Skin of body (tissue), 2 donors: Measurements from ENCODE around the gene SDS. TPM values are rescaled to one million over a fixed set of nuclear protein-coding genes. Genes with fewer than 3 reads are reported as not detected.
A peak's percentile ranks its signal among the peaks of the same experiment; 100 is the strongest.

Experiments
- DNase-seq: peaks from one replicate; lab custom pipeline; 2025; lab: John Stamatoyannopoulos, UW
- total RNA-seq: library from RNA; depleted of rRNA; stranded (reverse); fragments of >200 nt; gene quantifications from one replicate; pipeline ENCODE4 v1.2.3, GENCODE V29; 2014

Gene SDS
- total RNA-seq, 1 donor from 2014 or later, result not detected

- DNase-seq, result no peak
These were observed 22.3 kb upstream of the SDS start for GRCh38 chr12:113425960-113426453.

DNA sequence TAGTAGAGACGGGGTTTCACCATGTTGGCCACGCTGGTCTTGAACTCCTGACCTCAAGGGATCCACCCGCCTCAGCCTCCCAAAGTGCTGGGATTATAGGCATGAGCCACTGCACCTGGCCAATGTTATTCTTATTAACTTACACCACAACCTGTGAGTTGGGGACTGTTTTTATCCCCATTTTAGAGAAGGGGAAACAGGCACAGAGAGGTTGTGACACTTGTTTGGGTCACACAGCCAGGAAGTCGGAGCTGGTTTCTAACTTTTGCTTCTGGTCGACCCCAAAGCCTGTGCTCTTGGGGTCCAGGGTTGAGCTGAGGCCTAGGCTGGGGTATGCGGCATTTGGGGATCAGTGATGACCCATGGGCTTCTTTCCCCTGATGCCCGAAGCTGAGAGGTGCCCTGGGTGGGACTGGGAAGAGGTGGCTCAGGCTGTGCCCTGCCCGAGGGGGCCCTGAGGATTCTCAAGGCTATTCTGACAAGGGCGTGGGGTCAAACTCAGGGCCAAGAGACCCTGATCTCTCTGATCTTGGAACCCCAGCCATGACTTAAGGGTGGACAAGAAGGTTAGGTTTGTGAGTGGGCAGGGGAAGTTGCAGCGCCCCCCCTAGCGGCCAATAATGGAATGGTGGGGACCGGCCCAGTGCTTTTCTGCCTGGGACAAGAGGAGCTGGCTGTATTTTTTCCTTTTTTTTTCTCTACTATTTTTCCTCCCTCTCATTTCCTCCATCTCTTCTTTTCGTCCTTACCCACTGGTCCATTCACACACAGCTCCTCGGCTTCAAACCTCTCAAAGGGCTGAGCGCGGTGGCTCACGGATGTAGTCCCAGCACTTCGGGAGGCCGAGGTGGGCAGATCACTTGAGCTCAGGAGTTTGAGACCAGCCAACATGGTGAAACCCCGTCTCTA is 21.5 kb upstream of the SDS start:
- no peak for DNase-seq

- DNase-seq, result no peak
These were observed 20.8 kb upstream of the SDS start for GRCh38 chr12:113424456-113424855.

DNA sequence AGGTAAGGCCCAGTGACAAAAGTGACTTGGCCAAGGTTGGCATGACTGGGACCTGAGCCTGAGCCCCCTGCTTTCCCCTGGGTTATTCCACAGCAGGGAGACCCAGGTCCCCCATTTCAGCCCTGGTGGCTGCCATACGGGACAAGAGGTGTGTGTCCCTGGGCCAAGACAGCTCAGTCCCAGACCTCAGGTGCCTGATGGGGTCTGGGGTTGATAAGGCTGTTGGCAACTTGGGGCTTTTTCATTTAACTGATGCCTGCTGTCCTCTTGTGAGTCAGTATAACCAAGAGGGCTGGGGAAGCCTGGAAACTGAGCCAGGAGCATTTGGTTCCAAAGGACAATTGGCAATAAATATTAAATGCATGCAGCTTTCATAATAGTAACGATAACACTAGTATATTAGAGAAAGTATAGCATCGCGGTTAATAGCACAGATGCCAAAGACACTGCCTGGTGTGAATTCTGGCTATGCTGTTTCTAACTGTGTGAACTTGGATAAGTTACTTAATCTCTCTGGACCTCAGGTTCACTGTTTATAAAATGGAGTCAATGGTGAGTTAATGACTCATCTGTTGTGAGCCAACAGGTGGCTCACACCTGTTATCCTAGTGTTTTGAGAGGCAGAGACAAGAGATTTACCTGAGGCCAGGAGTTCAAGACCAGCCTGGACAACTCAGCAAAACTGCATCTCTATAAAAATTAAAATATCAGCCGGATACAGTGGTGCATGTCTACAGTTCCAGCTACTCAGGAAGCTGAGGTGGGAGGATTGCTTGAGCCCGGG is 19.4 kb upstream of the SDS start:
- DNase-seq, result no peak

DNA sequence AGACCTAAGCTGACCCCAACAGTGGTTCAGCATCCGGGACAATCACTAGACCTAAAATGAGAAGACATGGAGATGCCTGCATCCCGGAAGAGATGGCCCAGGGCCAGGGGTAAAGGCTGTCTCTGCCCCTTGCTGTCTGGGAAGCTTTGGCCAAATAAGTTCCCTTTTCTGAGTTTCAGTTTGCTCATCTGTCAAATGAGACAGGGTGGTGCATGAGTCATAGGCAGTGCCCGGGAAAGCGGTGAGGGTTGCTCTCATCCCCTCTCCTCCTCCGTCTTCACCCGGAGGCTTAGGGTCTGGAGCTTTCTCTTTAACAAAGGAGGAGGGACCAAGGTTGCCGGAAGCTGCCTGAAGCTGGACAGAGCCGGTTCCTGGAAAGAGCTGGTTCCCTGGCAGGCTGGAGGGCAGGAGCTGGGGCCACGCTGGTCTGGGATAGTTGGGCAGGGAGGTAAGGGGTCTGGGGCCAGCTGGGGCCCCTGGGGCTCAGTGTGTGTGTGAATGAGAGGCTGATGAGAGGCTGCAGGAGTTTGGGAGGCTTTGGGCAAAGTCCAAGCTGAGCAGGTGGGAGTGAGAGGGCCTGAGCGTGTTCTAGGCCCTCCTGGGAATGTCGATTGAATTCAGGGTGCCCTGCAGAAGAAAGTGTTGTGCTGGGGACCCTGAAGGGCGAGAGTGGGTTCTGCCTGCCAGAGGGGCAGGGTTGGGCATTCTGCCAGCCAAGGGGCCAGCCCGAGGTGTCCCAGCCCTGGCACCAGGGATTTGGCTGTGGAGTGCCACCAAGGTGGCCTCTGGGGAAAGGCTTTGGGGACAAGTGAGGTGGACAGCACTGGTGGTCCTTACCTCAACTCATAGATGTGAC is 18.6 kb upstream of the SDS start, which contains the start of gene SDSL:
Gene SDSL (plus strand): TSS at position 351 of the 856 bp plus-strand sequence. CDS start 5,603 bp downstream, outside the sequence.
- DNase-seq, result peak; percentile 25

DNA sequence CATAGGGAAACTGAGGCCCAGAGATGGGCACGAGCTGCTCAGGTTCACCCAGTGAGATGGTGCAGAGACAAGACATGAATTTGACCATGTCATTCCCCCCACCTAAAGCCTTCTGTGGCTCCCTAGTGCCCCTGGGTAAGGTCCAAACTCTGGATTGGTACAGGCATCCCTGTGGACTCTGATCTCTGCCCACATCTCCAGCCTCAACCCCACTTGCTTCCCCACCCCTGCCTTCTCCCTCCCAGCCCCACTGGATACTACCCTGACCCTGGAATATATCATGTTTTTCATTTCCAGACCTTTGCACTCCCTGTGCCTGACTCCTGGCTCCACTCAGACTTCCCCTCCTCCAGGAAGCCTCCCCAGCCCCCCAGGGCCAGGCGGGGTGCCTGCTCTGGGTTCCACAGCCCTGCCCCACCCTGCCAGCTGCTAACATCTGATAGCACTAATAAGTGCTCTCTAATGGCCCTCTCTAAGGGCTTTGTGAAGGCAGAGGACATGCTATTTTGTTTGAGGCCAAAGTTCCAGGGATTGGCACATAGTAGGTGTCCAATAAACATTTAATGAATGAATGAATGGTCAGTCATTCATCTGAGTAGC is 17.4 kb upstream of the SDS start:
- DNase-seq, result no peak

GRCh38 chr12:113418213-113418879 is 14.7 kb upstream of the SDS start:
- no peak for DNase-seq

GRCh38 chr12:113416091-113416754 is 12.5 kb upstream of the SDS start:
- no peak for DNase-seq

DNA sequence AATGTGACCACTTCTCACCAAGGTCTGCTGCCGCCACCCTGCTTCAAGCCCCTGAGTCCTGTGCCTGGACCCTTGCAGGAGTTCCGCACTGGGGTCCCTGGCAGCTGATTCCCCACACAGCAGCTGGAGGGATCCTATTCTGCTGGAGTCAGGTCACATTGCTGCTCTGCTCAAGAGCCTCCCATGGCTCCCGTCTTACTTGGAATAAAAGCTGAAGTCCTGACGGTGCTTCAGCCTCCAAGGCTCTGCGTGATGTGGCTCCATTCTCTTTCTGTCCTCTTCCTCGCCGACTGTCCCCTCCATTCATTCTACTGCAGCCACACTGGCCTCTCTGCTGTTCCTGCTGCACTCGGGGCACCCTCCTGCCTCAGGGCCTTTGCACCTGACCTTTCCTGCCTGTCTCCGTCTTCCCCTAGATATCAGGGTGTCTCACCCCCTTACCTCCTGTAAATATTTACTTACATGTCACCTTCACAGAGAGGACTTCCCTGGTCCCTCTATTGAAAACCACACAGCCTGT is 10.9 kb upstream of the SDS start:
- no peak for DNase-seq

- DNase-seq, result no peak
These were observed 9.8 kb upstream of the SDS start for GRCh38 chr12:113413488-113413939.

- DNase-seq, result no peak
These were observed 5.9 kb upstream of the SDS start for GRCh38 chr12:113409462-113410124.

- no peak for DNase-seq
These were observed 5.1 kb upstream of the SDS start for GRCh38 chr12:113408756-113409298.

- no peak for DNase-seq
These were observed 4.4 kb upstream of the SDS start for GRCh38 chr12:113407931-113408600.

DNA sequence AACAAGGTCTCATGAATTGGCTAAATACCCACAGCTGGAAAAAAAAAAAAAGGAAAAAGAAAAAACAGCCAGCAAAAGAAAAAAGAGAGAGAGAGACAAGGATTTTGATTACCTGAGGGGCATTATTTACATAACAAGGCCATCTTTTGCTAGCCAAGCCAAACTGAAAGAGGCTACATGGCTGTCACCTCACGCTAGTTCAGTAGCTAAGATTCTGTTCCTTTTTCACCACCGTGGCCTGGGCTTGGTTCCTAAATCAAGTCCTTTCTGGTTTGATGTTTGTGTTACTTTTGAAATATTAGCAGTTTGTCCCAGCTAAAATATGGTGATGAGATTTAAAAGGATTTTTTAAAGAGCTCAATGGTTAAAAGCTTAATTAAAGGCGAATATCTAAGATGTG is 2.0 kb upstream of the SDS start:
- DNase-seq, result no peak

- DNase-seq, result no peak
These were observed 964 bp downstream of the SDS start for GRCh38 chr12:113402586-113403260.

GRCh38 chr12:113401066-113402000 is 2.4 kb downstream of the SDS start:
- DNase-seq, result no peak
